K562 (cell line): ENCODE results near the gene ENO2. TPM values are rescaled to one million over a fixed set of nuclear protein-coding genes. Genes with fewer than 3 reads are reported as not detected.

ENCODE experiments used
- ARID3A ChIP-seq: IDR thresholded peaks from 2 replicates; pipeline ENCODE4 v1.6.1; 2012; ENCODE audit warnings: low read depth, low read length, improper control_type of control experiment, borderline replicate concordance
- ATF1 ChIP-seq, 2 experiments: fragments of 450-650 bp in 1 of 2; IDR thresholded peaks; 2 replicates each; pipeline ENCODE4 v1.6.1; 2016; ENCODE audit warnings: missing compliant biosample characterization in 1 of 2, missing genetic modification characterization in 1 of 2
- GATAD2B ChIP-seq: fragments of 450-650 bp; IDR thresholded peaks from 2 replicates; pipeline ENCODE4 v1.6.1; 2017; ENCODE audit warnings: mild to moderate bottlenecking, borderline replicate concordance
- HMGN3 ChIP-seq: IDR thresholded peaks from 2 replicates; pipeline ENCODE4 v1.6.1; 2011; ENCODE audit warnings: borderline replicate concordance, low read depth, mild to moderate bottlenecking, mixed read lengths, low read length; ENCODE audit not compliant: insufficient read length; ENCODE audit errors: extremely low read depth
- KAT7 ChIP-seq: sonication (generic); formaldehyde crosslinking; IDR thresholded peaks from 2 replicates; pipeline ENCODE4 v1.8.0; 2022; ENCODE audit warnings: missing genetic modification reagents, mild to moderate bottlenecking, borderline replicate concordance
- MECOM ChIP-seq: fragments of 250-450 bp; sonication (Bioruptor Pico); IDR thresholded peaks from 2 replicates; pipeline ENCODE4 v1.8.0; 2022; ENCODE audit warnings: inconsistent platforms
- NKRF ChIP-seq: fragments of 450-650 bp; IDR thresholded peaks from 2 replicates; pipeline ENCODE4 v1.6.1; 2016; ENCODE audit warnings: borderline replicate concordance
- NR2F6 ChIP-seq: fragments of 450-650 bp; formaldehyde crosslinking; IDR thresholded peaks from 2 replicates; pipeline ENCODE4 v1.4.0; 2020; ENCODE audit warnings: mild to moderate bottlenecking
- POLR2A ChIP-seq: fragments of 450-650 bp; conservative IDR thresholded peaks from 2 replicates; pipeline ENCODE4 v1.6.1; 2016
- PTBP1 ChIP-seq: fragments of 200-400 bp; formaldehyde crosslinking; IDR thresholded peaks from 2 replicates; pipeline ENCODE4 v1.6.1; 2017; ENCODE audit warnings: low read depth, low read length
- RBFOX2 ChIP-seq: fragments of 200-400 bp; formaldehyde crosslinking; IDR thresholded peaks from 2 replicates; pipeline ENCODE4 v1.6.1; 2017; ENCODE audit warnings: low read depth, mild to moderate bottlenecking, low read length, moderate library complexity
- USF1 ChIP-seq: sonication (generic); formaldehyde crosslinking; IDR thresholded peaks from 2 replicates; pipeline ENCODE4 v1.9.0; 2022; ENCODE audit warnings: mild to moderate bottlenecking, missing genetic modification reagents
- XRCC5 ChIP-seq: fragments of 200-400 bp; formaldehyde crosslinking; IDR thresholded peaks from 2 replicates; pipeline ENCODE4 v1.6.1; 2017; ENCODE audit warnings: low read depth, mild to moderate bottlenecking, low read length
- ZMIZ1 ChIP-seq, 2 experiments: fragments of 150-350 bp in 1 of 2; IDR thresholded peaks; 2 replicates each; pipeline ENCODE4 v1.6.1; 2012 to 2016; ENCODE audit warnings: low read depth in 2 of 2, low read length in 2 of 2, mild to moderate bottlenecking in 1 of 2, moderate library complexity in 1 of 2
- ZNF707 ChIP-seq: fragments of 250-450 bp; sonication (Bioruptor Pico); conservative IDR thresholded peaks from 2 replicates; pipeline ENCODE4 v1.8.0; 2022; ENCODE audit warnings: inconsistent platforms, mild to moderate bottlenecking, moderate library complexity
- polyA plus RNA-seq, 8 experiments: library from polyadenylated mRNA; depleted of rRNA in 4 of 8; stranded (reverse) in 5 of 8; unstranded in 3 of 8; fragments of >200 nt; fragmentation: Nextera tagmentation in 2 of 8; fragmentation: Illumina TruSeq in 1 of 8; extraction: Ambion mirVana in 2 of 8; extraction: Trizol in 1 of 8; gene quantifications; 2 replicates each; pipeline versions ENCODE4 v1.2.1 to v1.2.3, GENCODE V29; 2011 to 2014; ENCODE audit warnings: inconsistent platforms in 1 of 8, missing spikeins in 1 of 8
- total RNA-seq, 7 experiments: library from RNA; depleted of rRNA in 6 of 7; stranded (reverse); fragments of >200 nt in 6 of 7; fragmentation: Illumina TruSeq in 2 of 7; extraction: Trizol in 2 of 7; gene quantifications; 2 replicates each; pipeline versions ENCODE4 v1.2.1 to v1.2.3, GENCODE V29; 2011 to 2021; ENCODE audit warnings: low replicate concordance in 1 of 7

ENO2 gene
- total and polyA plus RNA-seq, 9 of the 15 experiments (the other 6 are each of a cell fraction or from before 2014, with no cell fraction given): 10.9 to 43.3 (median 21.0) TPM

- TF ChIP-seq ARID3A (no peak), ATF1 (CRISPR knock-in tag; IDR thresholded peaks at IDR 0.05) (no peak), ATF1 (tag; IDR thresholded peaks at IDR 0.05) (peak; percentile 34; the same call in 1 of the 2 replicates), POLR2A (peak; percentile 30), NKRF (peak; percentile 73), RBFOX2 (peak; percentile 71), ZNF707 (CRISPR knock-in tag) (no peak), PTBP1 (0 out of 2 replicates have a peak, but pooled peaks have one; percentile 16), MECOM (CRISPR knock-in tag) (no peak), KAT7 (peak; percentile 36), NR2F6 (no peak), HMGN3 (peak; percentile 38), ZMIZ1 (IDR thresholded peaks at IDR 0.05; ENCODE audit: low read depth in 2 of 2, low read length in 2 of 2) (0 out of 4 replicates have a peak, but pooled peaks of 1 of the 2 experiments have one; percentile 16), GATAD2B (no peak), USF1 (no peak), XRCC5 (peak; percentile 91)
Observed at GRCh38 chr12:6872073-6873048, 42.0 kb upstream of the ENO2 start (continued).
